KMS-11 (cell line): Measurements from ENCODE around the gene G6PC3.

Experiments
- H2AFZ ChIP-seq: fragments of 200-600 bp; sonication (generic); 2 replicates; pipeline ENCODE4 v1.6.1; 2016; ENCODE audit warnings: antibody characterized with exemption, mixed run types, low read depth
- H3K27ac ChIP-seq: fragments of 200-600 bp; sonication (generic); 2 replicates; pipeline ENCODE4 v1.6.1; 2016; ENCODE audit warnings: mild to moderate bottlenecking, mixed run types
- H3K27me3 ChIP-seq: fragments of 200-600 bp; sonication (generic); 2 replicates; pipeline ENCODE4 v1.6.1; 2017; ENCODE audit warnings: mild to moderate bottlenecking, low read depth, mixed run types, moderate library complexity; ENCODE audit not compliant: insufficient read depth
- H3K36me3 ChIP-seq: fragments of 200-600 bp; sonication (generic); 2 replicates; pipeline ENCODE4 v1.6.1; 2017; ENCODE audit warnings: mild to moderate bottlenecking, mixed run types; ENCODE audit not compliant: insufficient read depth
- H3K4me1 ChIP-seq: fragments of 200-600 bp; sonication (generic); 2 replicates; pipeline ENCODE4 v1.6.1; 2016; ENCODE audit warnings: mild to moderate bottlenecking, low read depth, mixed run types; ENCODE audit not compliant: poor library complexity, severe bottlenecking
- H3K4me2 ChIP-seq: fragments of 200-600 bp; sonication (generic); 2 replicates; pipeline ENCODE4 v1.7.0; 2016; ENCODE audit warnings: mild to moderate bottlenecking, mixed run types
- H3K4me3 ChIP-seq: fragments of 200-600 bp; sonication (generic); IDR thresholded peaks from 2 replicates; pipeline ENCODE4 v1.6.1; 2017; ENCODE audit warnings: low read depth, low read length, mixed read lengths; ENCODE audit not compliant: insufficient read depth
- H3K79me2 ChIP-seq: fragments of 200-600 bp; sonication (generic); 2 replicates; pipeline ENCODE4 v1.6.1; 2016; ENCODE audit warnings: low read depth, mixed run types; ENCODE audit not compliant: insufficient read depth
- H3K9ac ChIP-seq: fragments of 200-600 bp; sonication (generic); 2 replicates; pipeline ENCODE4 v1.6.1; 2016; ENCODE audit warnings: mild to moderate bottlenecking, mixed run types
- H4K20me1 ChIP-seq: fragments of 200-600 bp; sonication (generic); 2 replicates; pipeline ENCODE4 v1.6.1; 2016; ENCODE audit warnings: mild to moderate bottlenecking, mixed run types; ENCODE audit not compliant: insufficient read depth
- TF ChIP-seq, protein P1 (sequence below): fragments of 200-600 bp; sonication (generic); conservative IDR thresholded peaks from 2 replicates; pipeline ENCODE4 v1.6.1; 2017; ENCODE audit warnings: low read depth, mild to moderate bottlenecking, antibody characterized with exemption, low read length, moderate library complexity, mixed read lengths

Gene G6PC3

DNA sequence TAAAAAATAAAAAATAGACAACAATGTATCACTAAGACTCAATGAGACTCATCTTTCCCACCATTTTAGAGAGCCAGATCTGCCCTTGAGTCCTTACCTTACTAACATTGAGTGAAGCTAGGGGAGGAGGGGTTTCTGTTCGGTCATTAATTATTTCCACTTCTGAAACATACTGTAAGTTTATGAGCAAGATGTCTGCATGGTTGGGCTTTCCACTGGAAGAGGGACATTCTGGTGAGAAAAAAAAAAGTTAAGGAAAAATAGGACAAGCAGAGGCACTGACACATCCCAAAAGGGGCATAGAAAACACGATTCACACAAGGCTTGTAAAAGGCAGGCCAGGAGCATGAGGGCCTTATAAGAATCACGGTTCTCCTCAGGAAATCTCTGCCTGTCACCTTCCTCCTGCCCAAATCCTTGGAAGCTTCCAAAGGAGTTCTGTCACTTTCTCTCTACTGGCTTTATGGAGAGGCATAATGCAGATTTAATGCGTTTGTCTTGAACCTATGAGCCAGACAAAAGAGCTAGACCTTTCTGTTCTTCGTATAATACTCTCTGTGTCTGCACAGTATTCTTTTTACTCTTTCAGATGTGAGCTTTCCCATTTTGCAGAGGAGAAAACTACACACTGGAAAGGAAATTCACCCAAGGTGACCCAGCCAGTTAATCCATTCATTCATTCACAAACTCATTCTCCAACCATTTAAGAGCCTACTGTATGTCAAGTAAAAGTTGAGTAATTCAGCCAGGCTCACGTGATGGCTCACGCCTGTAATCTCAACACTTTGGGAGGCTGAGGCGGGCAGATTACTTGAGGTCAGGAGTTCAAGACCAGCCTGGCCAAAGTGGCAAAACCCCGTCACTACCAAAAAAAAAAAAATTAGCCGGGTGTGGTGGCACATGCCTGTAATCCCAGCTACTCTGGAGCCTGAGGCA lies 6.6 kb upstream of the G6PC3 start:
- H4K20me1 ChIP-seq, result peaks cover 6% of the 10 kb centered on the region; the same call in 1 of the 2 replicates
- H3K36me3 ChIP-seq, result peaks cover 21% of the 10 kb centered on the region; the same call in 1 of the 2 replicates
- H3K27me3 ChIP-seq, result no peaks in the 10 kb centered on the region
- no peak overlapping the region for H3K4me2 ChIP-seq
- no peak overlapping the region for H2AFZ ChIP-seq
- no peak overlapping the region for H3K4me3 ChIP-seq
- peaks cover 75% of the 10 kb centered on the region for H3K79me2 ChIP-seq
- TF ChIP-seq, protein P1, sequence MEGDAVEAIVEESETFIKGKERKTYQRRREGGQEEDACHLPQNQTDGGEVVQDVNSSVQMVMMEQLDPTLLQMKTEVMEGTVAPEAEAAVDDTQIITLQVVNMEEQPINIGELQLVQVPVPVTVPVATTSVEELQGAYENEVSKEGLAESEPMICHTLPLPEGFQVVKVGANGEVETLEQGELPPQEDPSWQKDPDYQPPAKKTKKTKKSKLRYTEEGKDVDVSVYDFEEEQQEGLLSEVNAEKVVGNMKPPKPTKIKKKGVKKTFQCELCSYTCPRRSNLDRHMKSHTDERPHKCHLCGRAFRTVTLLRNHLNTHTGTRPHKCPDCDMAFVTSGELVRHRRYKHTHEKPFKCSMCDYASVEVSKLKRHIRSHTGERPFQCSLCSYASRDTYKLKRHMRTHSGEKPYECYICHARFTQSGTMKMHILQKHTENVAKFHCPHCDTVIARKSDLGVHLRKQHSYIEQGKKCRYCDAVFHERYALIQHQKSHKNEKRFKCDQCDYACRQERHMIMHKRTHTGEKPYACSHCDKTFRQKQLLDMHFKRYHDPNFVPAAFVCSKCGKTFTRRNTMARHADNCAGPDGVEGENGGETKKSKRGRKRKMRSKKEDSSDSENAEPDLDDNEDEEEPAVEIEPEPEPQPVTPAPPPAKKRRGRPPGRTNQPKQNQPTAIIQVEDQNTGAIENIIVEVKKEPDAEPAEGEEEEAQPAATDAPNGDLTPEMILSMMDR, result no peak
- H3K9ac ChIP-seq, result no peak overlapping the region
- H3K4me1 ChIP-seq, result peaks cover 30% of the 10 kb centered on the region
- no peak overlapping the region for H3K27ac ChIP-seq

DNA sequence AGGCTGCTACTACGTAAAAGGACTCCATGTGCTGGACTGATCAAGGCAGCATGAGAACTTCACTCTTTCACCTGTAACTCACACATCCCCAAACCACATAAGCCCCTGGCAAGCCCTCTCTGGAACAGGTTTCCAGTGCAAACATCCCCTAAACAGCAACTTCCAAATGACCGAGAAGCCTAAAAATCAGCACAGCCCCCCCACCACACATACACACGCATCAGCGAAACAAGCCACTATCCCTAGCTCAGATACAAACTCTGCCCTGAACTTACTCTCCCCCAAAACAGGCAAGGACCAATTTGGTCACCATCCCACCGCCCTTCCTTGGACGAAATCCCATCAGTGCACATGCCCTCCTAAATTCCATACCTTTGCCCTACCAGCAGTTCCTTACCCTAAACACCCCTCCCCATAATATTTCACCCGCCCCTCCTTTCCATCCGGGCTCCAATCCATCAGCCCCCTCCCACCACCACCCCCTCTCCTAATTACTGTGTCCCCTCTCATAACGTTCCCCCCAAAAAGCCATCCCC lies 4.8 kb upstream of the G6PC3 start:
- TF ChIP-seq, protein P1, result no peak
- Histone ChIP-seq H4K20me1 (peaks cover 6% of the 10 kb centered on the region; the same call in 1 of the 2 replicates), H3K4me3 (peak overlapping the region; percentile 51), H3K27me3 (no peaks in the 10 kb centered on the region), H2AFZ (peak overlapping the region; percentile 51; the same call in 1 of the 2 replicates), H3K9ac (peak overlapping the region; percentile 92), H3K79me2 (peaks cover 57% of the 10 kb centered on the region), H3K36me3 (peaks cover 13% of the 10 kb centered on the region; the same call in 1 of the 2 replicates), H3K4me2 (peak overlapping the region; percentile 93), H3K27ac (peak overlapping the region; percentile 94), H3K4me1 (peaks cover 40% of the 10 kb centered on the region)

- Histone ChIP-seq H2AFZ (peak within 1 kb of the TSS; percentile 51; the same call in 1 of the 2 replicates), H3K79me2 (peaks cover 51% of the 10 kb centered on the region)
Observed at GRCh38 chr17:44066204-44066930, 4.2 kb upstream of the G6PC3 start, which contains the start of gene LSM12. TSS of gene LSM12 (minus strand) at chr17:44066671. CDS start at chr17:44066587, 84 bp downstream.

More at GRCh38 chr17:44066204-44066930, 4.2 kb upstream of the G6PC3 start, which contains the start of gene LSM12:
- peaks cover 41% of the 10 kb centered on the region for H3K4me1 ChIP-seq
- no peaks in the 10 kb centered on the region for H3K27me3 ChIP-seq
- peak within 1 kb of the TSS; percentile 94 for H3K27ac ChIP-seq
- peaks cover 13% of the 10 kb centered on the region; the same call in 1 of the 2 replicates for H3K36me3 ChIP-seq
- peak within 1 kb of the TSS; percentile 92 for H3K9ac ChIP-seq
- peaks cover 6% of the 10 kb centered on the region; the same call in 1 of the 2 replicates for H4K20me1 ChIP-seq
- H3K4me2 ChIP-seq, result peak within 1 kb of the TSS; percentile 93
- TF ChIP-seq, protein P1, result no peak
- H3K4me3 ChIP-seq, result peak within 1 kb of the TSS; percentile 51
